ENCODE data around the gene PARM1.

DNA sequence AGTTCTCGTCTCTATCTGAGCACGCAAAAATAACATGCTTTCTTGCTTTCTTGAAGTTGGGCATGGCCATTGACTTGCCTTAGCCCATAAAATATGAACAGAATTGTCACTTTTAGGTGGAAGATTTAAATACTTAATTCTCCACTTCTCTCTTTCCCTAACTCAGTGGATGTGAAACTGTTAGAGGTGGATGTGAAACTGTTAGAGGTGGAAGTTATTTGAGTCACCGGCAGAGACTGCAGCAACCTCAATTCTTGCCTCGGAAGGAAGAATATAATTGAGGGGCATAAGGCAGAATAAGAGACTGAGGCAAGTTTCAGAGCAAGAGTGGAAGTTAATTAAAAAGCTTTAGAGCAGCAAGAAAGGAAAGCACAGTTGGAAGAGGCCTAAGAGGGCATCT is 2.8 kb upstream of the PARM1 start:
- TF ChIP-seq, protein P1, sequence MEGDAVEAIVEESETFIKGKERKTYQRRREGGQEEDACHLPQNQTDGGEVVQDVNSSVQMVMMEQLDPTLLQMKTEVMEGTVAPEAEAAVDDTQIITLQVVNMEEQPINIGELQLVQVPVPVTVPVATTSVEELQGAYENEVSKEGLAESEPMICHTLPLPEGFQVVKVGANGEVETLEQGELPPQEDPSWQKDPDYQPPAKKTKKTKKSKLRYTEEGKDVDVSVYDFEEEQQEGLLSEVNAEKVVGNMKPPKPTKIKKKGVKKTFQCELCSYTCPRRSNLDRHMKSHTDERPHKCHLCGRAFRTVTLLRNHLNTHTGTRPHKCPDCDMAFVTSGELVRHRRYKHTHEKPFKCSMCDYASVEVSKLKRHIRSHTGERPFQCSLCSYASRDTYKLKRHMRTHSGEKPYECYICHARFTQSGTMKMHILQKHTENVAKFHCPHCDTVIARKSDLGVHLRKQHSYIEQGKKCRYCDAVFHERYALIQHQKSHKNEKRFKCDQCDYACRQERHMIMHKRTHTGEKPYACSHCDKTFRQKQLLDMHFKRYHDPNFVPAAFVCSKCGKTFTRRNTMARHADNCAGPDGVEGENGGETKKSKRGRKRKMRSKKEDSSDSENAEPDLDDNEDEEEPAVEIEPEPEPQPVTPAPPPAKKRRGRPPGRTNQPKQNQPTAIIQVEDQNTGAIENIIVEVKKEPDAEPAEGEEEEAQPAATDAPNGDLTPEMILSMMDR (conservative IDR thresholded peaks at IDR 0.05 in 1 of 2, IDR thresholded peaks at IDR 0.05 in 1 of 2; ENCODE audit: low read depth in 1 of 2, low read length in 2 of 2) = no peak
- no peak for TF ChIP-seq EZH2 (IDR thresholded peaks at IDR 0.05; ENCODE audit: low read length, missing control alignments)
